H9 (cell line): ENCODE measurements around the gene CDK5. TPM values are rescaled to one million over a fixed set of nuclear protein-coding genes. Genes with fewer than 3 reads are reported as not detected.
A peak's percentile ranks its signal among the peaks of the same experiment; 100 is the strongest.

Source experiments
- DNase-seq: peaks from one replicate; pipeline ENCODE4 v3.0.0-alpha.2; 2017
- H2AFZ ChIP-seq: one replicate; pipeline ENCODE4 v1.6.1; 2013; ENCODE audit warnings: mild to moderate bottlenecking, low read length, control low read depth, moderate library complexity
- H2AK5ac ChIP-seq: 2 replicates; pipeline ENCODE4 v1.6.1; 2013; ENCODE audit warnings: low read length, control low read depth, mixed read lengths; ENCODE audit not compliant: insufficient read length
- H2BK120ac ChIP-seq: one replicate; pipeline ENCODE4 v1.6.1; 2013; ENCODE audit warnings: low read depth, mild to moderate bottlenecking, low read length, control low read depth, inconsistent platforms; ENCODE audit not compliant: poor library complexity, severe bottlenecking
- H2BK12ac ChIP-seq: 2 replicates; pipeline ENCODE4 v1.6.1; 2013; ENCODE audit warnings: low read length, control low read depth, mixed read lengths, low read depth; ENCODE audit not compliant: insufficient read length
- H2BK15ac ChIP-seq: 2 replicates; pipeline ENCODE4 v1.6.1; 2013; ENCODE audit warnings: low read depth, low read length, control low read depth
- H2BK20ac ChIP-seq: one replicate; pipeline ENCODE4 v1.6.1; 2013; ENCODE audit warnings: low read depth, mild to moderate bottlenecking, low read length, control low read depth, inconsistent platforms; ENCODE audit not compliant: poor library complexity, severe bottlenecking
- H2BK5ac ChIP-seq: 2 replicates; pipeline ENCODE4 v1.6.1; 2013; ENCODE audit warnings: low read length, control low read depth, mixed read lengths; ENCODE audit not compliant: insufficient read length
- H3K14ac ChIP-seq: 2 replicates; pipeline ENCODE4 v1.6.1; 2013; ENCODE audit warnings: low read length, control low read depth; ENCODE audit not compliant: insufficient read depth
- H3K18ac ChIP-seq: 2 replicates; pipeline ENCODE4 v1.6.1; 2013; ENCODE audit warnings: low read depth, mild to moderate bottlenecking, mixed read lengths, low read length, control low read depth; ENCODE audit not compliant: insufficient read length
- H3K23ac ChIP-seq: 2 replicates; pipeline ENCODE4 v1.6.1; 2013; ENCODE audit warnings: low read length, control low read depth, mixed read lengths, low read depth; ENCODE audit not compliant: insufficient read length
- H3K23me2 ChIP-seq: 2 replicates; pipeline ENCODE4 v1.6.1; 2013; ENCODE audit warnings: low read depth, mild to moderate bottlenecking, mixed read lengths, low read length, control low read depth; ENCODE audit not compliant: insufficient read length, poor library complexity, severe bottlenecking
- H3K27ac ChIP-seq: 2 replicates; pipeline ENCODE4 v1.5.1; 2013; ENCODE audit warnings: low read length, control low read depth, mixed read lengths, low read depth; ENCODE audit not compliant: insufficient read length
- H3K27me3 ChIP-seq: 2 replicates; pipeline ENCODE4 v1.6.1; 2013; ENCODE audit warnings: low read length, control low read depth, inconsistent platforms; ENCODE audit not compliant: insufficient read depth
- H3K4ac ChIP-seq: 2 replicates; pipeline ENCODE4 v1.6.1; 2013; ENCODE audit warnings: low read depth, mild to moderate bottlenecking, control low read depth, inconsistent platforms, low read length, moderate library complexity
- H3K4me1 ChIP-seq: 2 replicates; pipeline ENCODE4 v1.6.1; 2013; ENCODE audit warnings: low read length, control low read depth, inconsistent platforms; ENCODE audit not compliant: insufficient read depth
- H3K4me2 ChIP-seq: 2 replicates; pipeline ENCODE4 v1.6.1; 2013; ENCODE audit warnings: low read length, control low read depth, mixed read lengths; ENCODE audit not compliant: insufficient read length, insufficient read depth
- H3K56ac ChIP-seq: 2 replicates; pipeline ENCODE4 v1.6.1; 2013; ENCODE audit warnings: low read depth, mild to moderate bottlenecking, mixed read lengths, low read length, control low read depth; ENCODE audit not compliant: insufficient read length
- H3K79me1 ChIP-seq: 2 replicates; pipeline ENCODE4 v1.6.1; 2013; ENCODE audit warnings: low read depth, mild to moderate bottlenecking, moderate library complexity, low read length, control low read depth, inconsistent platforms; ENCODE audit not compliant: insufficient read depth, poor library complexity, severe bottlenecking
- H3K79me2 ChIP-seq: 2 replicates; pipeline ENCODE4 v1.6.1; 2013; ENCODE audit warnings: low read length, control low read depth, inconsistent platforms; ENCODE audit not compliant: insufficient read depth
- H3K9ac ChIP-seq: 2 replicates; pipeline ENCODE4 v1.6.1; 2013; ENCODE audit warnings: low read length, control low read depth, mixed read lengths; ENCODE audit not compliant: insufficient read length; ENCODE audit errors: extremely low read depth
- H3K9me3 ChIP-seq: one replicate; pipeline ENCODE4 v1.6.1; 2013; ENCODE audit warnings: low read depth, low read length, inconsistent platforms; ENCODE audit not compliant: control insufficient read depth
- H3T11ph ChIP-seq: one replicate; pipeline ENCODE4 v1.6.1; 2013; ENCODE audit warnings: mild to moderate bottlenecking, low read length, control low read depth, inconsistent platforms
- H4K20me1 ChIP-seq: one replicate; pipeline ENCODE4 v1.6.1; 2013; ENCODE audit not compliant: control insufficient read depth, insufficient read length, insufficient read depth
- H4K5ac ChIP-seq: 2 replicates; pipeline ENCODE4 v1.6.1; 2013; ENCODE audit warnings: low read depth, mild to moderate bottlenecking, mixed read lengths, low read length, control low read depth; ENCODE audit not compliant: insufficient read length
- H4K8ac ChIP-seq: replicated peaks from 2 replicates; pipeline ENCODE4 v1.6.1; 2013; ENCODE audit warnings: low read length, control low read depth, mixed read lengths, low read depth; ENCODE audit not compliant: insufficient read length
- H4K91ac ChIP-seq: 2 replicates; pipeline ENCODE4 v1.6.1; 2013; ENCODE audit warnings: low read depth, mild to moderate bottlenecking, moderate library complexity, mixed read lengths, low read length, control low read depth; ENCODE audit not compliant: insufficient read length
- H3K27ac Mint-ChIP-seq, 3 experiments: 2 replicates in 2 of 3; 3 replicates in 1 of 3; pipeline ENCODE4 v1.8.0; 2020 to 2021; ENCODE audit warnings: mixed read lengths in 3 of 3, mild to moderate bottlenecking in 1 of 3, moderate library complexity in 1 of 3
- H3K27me3 Mint-ChIP-seq: 2 replicates; pipeline ENCODE4 v1.8.0; 2021; ENCODE audit warnings: low read depth, mild to moderate bottlenecking, moderate library complexity, mixed read lengths
- H3K36me3 Mint-ChIP-seq, 3 experiments: 2 replicates in 2 of 3; 3 replicates in 1 of 3; pipeline ENCODE4 v1.8.0; 2020 to 2021; ENCODE audit warnings: low read depth in 3 of 3, mixed read lengths in 3 of 3; ENCODE audit not compliant: insufficient read depth in 1 of 3
- H3K4me1 Mint-ChIP-seq, 2 experiments: 2 replicates each; pipeline ENCODE4 v1.8.0; 2020; ENCODE audit warnings: mixed read lengths in 2 of 2
- H3K4me3 Mint-ChIP-seq, 2 experiments: 2 replicates in 1 of 2; 3 replicates in 1 of 2; pipeline ENCODE4 v1.8.0; 2020 to 2021; ENCODE audit warnings: mild to moderate bottlenecking in 2 of 2, mixed read lengths in 2 of 2, moderate library complexity in 1 of 2
- H3K9me3 Mint-ChIP-seq, 2 experiments: 2 replicates in 1 of 2; 3 replicates in 1 of 2; pipeline ENCODE4 v1.8.0; 2020; ENCODE audit warnings: mild to moderate bottlenecking in 2 of 2, mixed read lengths in 2 of 2, moderate library complexity in 1 of 2
- WGBS: extraction: QIAGEN DNeasy Blood & Tissue Kit; methylation state at CpG from one replicate; pipeline ENCODE4 v1.1.7; 2013; ENCODE audit warnings: missing lambda C conversion rate, low lambda C conversion rate, mixed read lengths; ENCODE audit not compliant: insufficient read length; ENCODE audit errors: extremely low coverage; 5-methylcytosine and 5-hydroxymethylcytosine counted together
- total RNA-seq: library from RNA; stranded (reverse); gene quantifications from 2 replicates; pipeline ENCODE4 v1.2.1, GENCODE V29; 2021
- TF ChIP-seq, protein P1 (sequence below): fragments of 200-600 bp; sonication (generic); conservative IDR thresholded peaks from 3 replicates; pipeline ENCODE4 v1.8.0; 2021; ENCODE audit warnings: antibody characterized with exemption, mild to moderate bottlenecking

CDK5 gene
- total RNA-seq, 1 experiment from 2014 or later: 19.9 TPM

DNA sequence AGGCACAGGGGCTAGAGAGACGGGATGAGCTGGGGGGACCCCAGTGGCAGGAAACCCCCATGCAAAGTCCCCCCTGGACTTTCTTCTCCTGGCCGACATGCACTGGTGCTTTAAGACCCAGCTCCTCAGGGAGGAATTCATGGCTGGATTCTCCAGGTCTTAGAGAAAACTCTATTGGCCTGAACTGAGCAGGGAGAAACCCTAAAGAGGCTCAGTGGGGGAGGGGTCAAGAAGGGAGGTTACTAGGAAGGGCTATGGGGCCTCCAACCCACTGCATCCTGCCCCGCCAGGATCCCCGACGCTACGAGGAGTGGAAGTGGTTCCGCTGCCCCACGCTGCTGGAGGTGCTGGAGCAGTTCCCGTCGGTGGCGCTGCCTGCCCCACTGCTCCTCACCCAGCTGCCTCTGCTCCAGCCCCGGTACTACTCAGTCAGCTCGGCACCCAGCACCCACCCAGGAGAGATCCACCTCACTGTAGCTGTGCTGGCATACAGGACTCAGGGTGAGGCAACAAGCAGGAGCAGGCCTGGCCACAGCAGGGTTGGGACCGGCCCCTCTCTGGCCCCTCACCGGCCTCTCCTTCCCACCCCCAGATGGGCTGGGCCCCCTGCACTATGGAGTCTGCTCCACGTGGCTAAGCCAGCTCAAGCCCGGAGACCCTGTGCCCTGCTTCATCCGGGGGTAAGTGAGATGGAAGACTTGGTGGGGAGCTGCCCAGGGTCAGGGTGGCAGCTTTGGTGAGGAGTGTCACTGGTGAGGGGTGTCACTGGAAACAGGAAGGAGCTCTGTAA lies 47.2 kb downstream of the CDK5 start:
- Histone ChIP-seq H3K27me3 (no peaks in the 10 kb centered on the region), H4K91ac (no peak overlapping the region), H2BK15ac (no peak overlapping the region), H3K14ac (peak overlapping the region; percentile 74), H3K56ac (no peak overlapping the region), H2AFZ (no peak overlapping the region), H3T11ph (no peak overlapping the region), H4K20me1 (no peaks in the 10 kb centered on the region), H2BK12ac (no peak overlapping the region), H2AK5ac (no peak overlapping the region), H3K79me2 (no peaks in the 10 kb centered on the region), H3K9ac (no peak overlapping the region), H4K8ac (no peak overlapping the region), H2BK120ac (no peak overlapping the region), H3K79me1 (no peaks in the 10 kb centered on the region), H3K4ac (no peak overlapping the region), H4K5ac (no peak overlapping the region), H3K4me1 (peaks cover 4% of the 10 kb centered on the region; the same call in 1 of the 2 replicates), H3K23ac (no peak overlapping the region), H3K4me2 (peak overlapping the region; percentile 9), H2BK5ac (no peak overlapping the region), H2BK20ac (no peak overlapping the region), H3K27ac (no peak overlapping the region), H3K18ac (peak overlapping the region; percentile 77), H3K23me2 (peaks cover 4% of the 10 kb centered on the region), H3K9me3 (no peaks in the 10 kb centered on the region)
- peaks cover 33% of the 10 kb centered on the region for H3K27me3 Mint-ChIP-seq
- no CpG with 5 or more reads among the region's 18 CpGs for WGBS
- peak overlapping the region; percentile 49 to 70 for H3K4me3 Mint-ChIP-seq
- H3K9me3 Mint-ChIP-seq: no peaks in the 10 kb centered on the region
- H3K36me3 Mint-ChIP-seq: peaks cover 1 to 6% (median 5%) of the 10 kb centered on the region in 3 experiments; a peak in 5 of 7 replicates
- peak; percentile 49 for DNase-seq
- TF ChIP-seq, protein P1, sequence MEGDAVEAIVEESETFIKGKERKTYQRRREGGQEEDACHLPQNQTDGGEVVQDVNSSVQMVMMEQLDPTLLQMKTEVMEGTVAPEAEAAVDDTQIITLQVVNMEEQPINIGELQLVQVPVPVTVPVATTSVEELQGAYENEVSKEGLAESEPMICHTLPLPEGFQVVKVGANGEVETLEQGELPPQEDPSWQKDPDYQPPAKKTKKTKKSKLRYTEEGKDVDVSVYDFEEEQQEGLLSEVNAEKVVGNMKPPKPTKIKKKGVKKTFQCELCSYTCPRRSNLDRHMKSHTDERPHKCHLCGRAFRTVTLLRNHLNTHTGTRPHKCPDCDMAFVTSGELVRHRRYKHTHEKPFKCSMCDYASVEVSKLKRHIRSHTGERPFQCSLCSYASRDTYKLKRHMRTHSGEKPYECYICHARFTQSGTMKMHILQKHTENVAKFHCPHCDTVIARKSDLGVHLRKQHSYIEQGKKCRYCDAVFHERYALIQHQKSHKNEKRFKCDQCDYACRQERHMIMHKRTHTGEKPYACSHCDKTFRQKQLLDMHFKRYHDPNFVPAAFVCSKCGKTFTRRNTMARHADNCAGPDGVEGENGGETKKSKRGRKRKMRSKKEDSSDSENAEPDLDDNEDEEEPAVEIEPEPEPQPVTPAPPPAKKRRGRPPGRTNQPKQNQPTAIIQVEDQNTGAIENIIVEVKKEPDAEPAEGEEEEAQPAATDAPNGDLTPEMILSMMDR: no peak
- peak overlapping the region in 1 of 3 experiments; percentile 92; a peak in 2 of 7 replicates for H3K27ac Mint-ChIP-seq
- H3K4me1 Mint-ChIP-seq: peaks cover 21 to 49% of the 10 kb centered on the region in 2 experiments
